Sigmoid colon (tissue), 7 donors: ENCODE data around the gene C8A. TPM values are rescaled to one million over a fixed set of nuclear protein-coding genes. Genes with fewer than 3 reads are reported as not detected.

Experiments
- DNase-seq: peaks from one replicate; pipeline ENCODE4 v3.0.0-alpha.2; 2019
- H3K27ac ChIP-seq, 4 donors: fragments of 200-600 bp; sonication (generic); one replicate each; pipeline ENCODE4 v1.5.1; 2016 to 2019; ENCODE audit warnings: mild to moderate bottlenecking in 1 of 4
- H3K27me3 ChIP-seq, 3 donors: fragments of 200-600 bp; sonication (generic); one replicate each; pipeline ENCODE4 v1.5.1; 2019; ENCODE audit warnings: mild to moderate bottlenecking in 1 of 3
- H3K36me3 ChIP-seq, 4 donors: fragments of 200-600 bp; sonication (generic); one replicate each; pipeline ENCODE4 v1.5.1; 2016 to 2019
- H3K4me1 ChIP-seq, 4 donors: fragments of 200-600 bp; sonication (generic); one replicate each; pipeline ENCODE4 v1.5.1; 2017 to 2019
- H3K4me3 ChIP-seq, 4 donors: fragments of 200-600 bp; sonication (generic); one replicate each; pipeline ENCODE4 v1.5.1; 2017 to 2019; ENCODE audit warnings: mild to moderate bottlenecking in 2 of 4, moderate library complexity in 1 of 4
- H3K9me3 ChIP-seq, 4 donors: fragments of 200-600 bp in 3 of 4; sonication (generic) in 3 of 4; one replicate each; pipeline versions ENCODE4 v1.5.1 to v1.6.1; 2013 to 2019
- CTCF ChIP-seq, 4 experiments: fragments of 450-650 bp in 3 of 4; fragments of 200-600 bp in 1 of 4; IDR thresholded peaks; one replicate each; pipeline ENCODE4 v1.5.1; 2016 to 2019; ENCODE audit warnings: antibody characterized with exemption in 4 of 4, mild to moderate bottlenecking in 3 of 4, moderate library complexity in 2 of 4
- EP300 ChIP-seq, 4 donors: sonication (generic); formaldehyde crosslinking; IDR thresholded peaks; one replicate each; pipeline ENCODE4 v1.6.1; 2017; ENCODE audit warnings: antibody characterized with exemption in 4 of 4
- POLR2A ChIP-seq, 2 donors: fragments of 450-650 bp; IDR thresholded peaks; one replicate each; pipeline ENCODE4 v1.6.1; 2016; ENCODE audit warnings: antibody characterized with exemption in 2 of 2, mild to moderate bottlenecking in 2 of 2, moderate library complexity in 2 of 2
- POLR2AphosphoS5 ChIP-seq, 4 donors: sonication (generic); formaldehyde crosslinking; IDR thresholded peaks; one replicate each; pipeline ENCODE4 v1.6.1; 2017; ENCODE audit warnings: antibody characterized with exemption in 4 of 4
- WGBS, 2 donors: extraction: QIAGEN DNeasy Blood & Tissue Kit; methylation state at CpG; one replicate each; pipeline ENCODE4 v1.1.7; 2013; 5-methylcytosine and 5-hydroxymethylcytosine counted together
- intact Hi-C: fragments of 100-400 bp; cut with DNase I; formaldehyde crosslinking; loops from one replicate; pipeline ENCODE4 v1.15.1; 2023
- polyA plus RNA-seq, 3 donors: library from polyadenylated mRNA; stranded (reverse); fragments of 200-250 nt; gene quantifications; one replicate each; pipeline ENCODE4 v1.2.3, GENCODE V29; 2013
- total RNA-seq, 4 donors: library from RNA; depleted of rRNA; stranded (reverse); fragments of >200 nt; gene quantifications; one replicate each; pipeline ENCODE4 v1.1.0, GENCODE V29; 2016
- donor health status: healthy with polysubstance abuse.
- donor health status: Bipolar disorder and iron deficiency.
- donor health status: healthy.

The C8A gene
- total and polyA plus RNA-seq, 7 donors, result not detected

DNA sequence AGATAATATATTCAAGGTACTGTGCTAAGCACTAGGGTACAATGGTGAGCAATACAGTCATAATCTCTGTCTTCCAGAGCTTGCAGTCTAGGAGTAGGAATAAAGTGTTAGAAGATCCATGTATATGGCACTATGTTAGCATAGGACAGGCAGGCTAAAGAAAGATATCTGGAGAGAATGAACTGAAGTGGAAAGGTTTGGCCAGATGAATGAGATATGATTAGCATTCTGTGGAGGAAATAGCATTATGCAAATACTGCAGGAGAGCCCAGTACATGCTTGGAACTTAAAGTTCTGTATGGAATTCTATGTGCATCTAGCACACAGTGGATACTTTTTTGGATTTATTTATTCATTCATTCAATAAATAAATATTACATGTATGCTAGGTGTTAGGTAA is 4.7 kb downstream of the C8A start:
- Histone ChIP-seq H3K27ac (no peak overlapping the region), H3K9me3 (no peaks in the 10 kb centered on the region), H3K27me3 (no peaks in the 10 kb centered on the region), H3K4me3 (no peak overlapping the region), H3K36me3 (no peaks in the 10 kb centered on the region), H3K4me1 (no peaks in the 10 kb centered on the region)
- intact Hi-C loops, result no loop called here
- DNase-seq, result no peak
- TF ChIP-seq POLR2AphosphoS5 (IDR thresholded peaks at IDR 0.05) (no peak), POLR2A (IDR thresholded peaks at IDR 0.05) (no peak), CTCF (IDR thresholded peaks at IDR 0.05) (no peak), EP300 (IDR thresholded peaks at IDR 0.05) (no peak)

DNA sequence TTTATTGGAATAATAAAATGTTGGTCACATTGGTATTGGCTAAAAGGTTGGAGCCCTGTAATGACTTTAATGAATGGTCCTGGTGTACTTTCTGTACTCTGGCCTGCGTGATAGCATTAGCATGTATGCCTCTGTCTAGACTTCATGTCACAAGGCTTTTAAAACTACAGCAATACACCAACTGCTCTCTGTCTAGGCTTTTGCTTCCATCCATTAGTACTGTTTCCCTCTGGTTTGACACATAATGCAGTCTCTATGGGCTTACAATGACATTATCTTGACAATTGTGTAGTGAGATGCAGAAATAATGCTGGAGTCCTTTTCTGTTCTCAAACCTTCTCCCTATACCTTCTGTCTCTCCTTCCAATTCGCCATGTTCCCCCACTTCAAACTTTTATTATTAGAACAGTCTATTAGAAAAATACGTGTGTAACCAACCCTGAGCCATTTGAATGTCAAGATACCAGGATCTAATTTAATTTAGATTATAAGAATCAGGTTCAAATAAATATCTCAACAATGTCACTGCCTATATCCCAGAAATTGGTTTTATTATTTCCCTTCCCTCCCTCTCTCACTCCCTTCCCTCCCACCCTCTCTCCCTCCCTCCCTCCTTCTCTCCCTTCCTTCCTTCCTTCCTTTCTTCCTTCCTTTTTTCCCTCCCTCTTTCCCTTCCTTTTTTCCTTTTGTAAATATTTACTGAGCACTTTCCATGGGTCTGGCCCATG is 8.8 kb downstream of the C8A start:
- Histone ChIP-seq H3K36me3 (no peaks in the 10 kb centered on the region), H3K27me3 (no peaks in the 10 kb centered on the region), H3K27ac (no peak overlapping the region), H3K4me1 (no peaks in the 10 kb centered on the region), H3K9me3 (no peaks in the 10 kb centered on the region), H3K4me3 (no peak overlapping the region)
- intact Hi-C loops, result no loop called here
- 66 to 83% methylated on average over 3 of the region's 3 CpGs for WGBS, 2 donors
- DNase-seq, result no peak
- TF ChIP-seq POLR2A (IDR thresholded peaks at IDR 0.05), result no peak
- TF ChIP-seq CTCF (IDR thresholded peaks at IDR 0.05), result no peak
- no peak for TF ChIP-seq EP300 (IDR thresholded peaks at IDR 0.05)
- no peak for TF ChIP-seq POLR2AphosphoS5 (IDR thresholded peaks at IDR 0.05)

- Histone ChIP-seq H3K4me1 (no peaks in the 10 kb centered on the region), H3K27me3 (no peaks in the 10 kb centered on the region), H3K4me3 (no peak overlapping the region), H3K27ac (no peak overlapping the region), H3K9me3 (no peaks in the 10 kb centered on the region), H3K36me3 (no peaks in the 10 kb centered on the region)
- intact Hi-C loops, result no loop called here
- WGBS, 2 donors, result 50 to 65% methylated on average over 2 of the region's 2 CpGs
- no peak for DNase-seq
- TF ChIP-seq POLR2AphosphoS5 (IDR thresholded peaks at IDR 0.05), result no peak
Measured at GRCh38 chr1:56864430-56864829, 9.8 kb downstream of the C8A start.

DNA sequence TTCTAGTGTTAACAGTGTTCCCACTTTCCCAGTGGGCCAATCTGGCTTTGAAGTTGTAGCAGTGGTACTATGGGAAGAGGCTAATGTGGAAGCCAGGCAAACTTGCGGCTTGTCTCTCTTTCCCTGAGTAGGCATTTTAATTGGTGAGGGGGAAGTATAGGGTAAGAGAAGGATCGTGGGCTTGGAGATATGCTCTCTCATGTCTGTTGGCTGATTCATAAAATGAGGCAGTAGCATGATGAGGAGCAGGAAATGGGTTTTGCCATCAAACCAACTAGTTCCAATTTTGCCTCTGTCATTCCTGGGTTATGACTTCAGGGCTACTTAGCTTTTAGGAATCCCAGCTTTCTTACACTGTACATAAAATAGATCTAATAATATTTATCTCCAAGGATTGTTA is 12.1 kb downstream of the C8A start:
- Histone ChIP-seq H3K27me3 (no peaks in the 10 kb centered on the region), H3K4me1 (no peaks in the 10 kb centered on the region), H3K36me3 (no peaks in the 10 kb centered on the region), H3K4me3 (no peak overlapping the region), H3K27ac (no peak overlapping the region), H3K9me3 (no peaks in the 10 kb centered on the region)
- intact Hi-C loops, result no loop called here
- TF ChIP-seq POLR2AphosphoS5 (IDR thresholded peaks at IDR 0.05), result no peak
- no peak for TF ChIP-seq POLR2A (IDR thresholded peaks at IDR 0.05)
- no peak for TF ChIP-seq EP300 (IDR thresholded peaks at IDR 0.05)
- no peak for TF ChIP-seq CTCF (IDR thresholded peaks at IDR 0.05)
- WGBS, 2 donors, result 56 to 73% methylated on average over 2 of the region's 2 CpGs
- no peak for DNase-seq

- no peak for TF ChIP-seq CTCF (IDR thresholded peaks at IDR 0.05)
- TF ChIP-seq POLR2A (IDR thresholded peaks at IDR 0.05), result no peak
- TF ChIP-seq POLR2AphosphoS5 (IDR thresholded peaks at IDR 0.05), result no peak
- no peak for TF ChIP-seq EP300 (IDR thresholded peaks at IDR 0.05)
- Histone ChIP-seq H3K9me3 (no peaks in the 10 kb centered on the region), H3K27ac (no peak overlapping the region), H3K4me3 (no peak overlapping the region), H3K36me3 (no peaks in the 10 kb centered on the region), H3K27me3 (no peaks in the 10 kb centered on the region), H3K4me1 (no peaks in the 10 kb centered on the region)
- intact Hi-C loops, result no loop called here
- no peak for DNase-seq
- 77 to 90% methylated on average over 5 of the region's 5 CpGs for WGBS, 2 donors
Measured at GRCh38 chr1:56867491-56867890, 12.9 kb downstream of the C8A start.
